IPS-18c (cell line): ENCODE measurements around the gene RHEX.

ENCODE experiments used
- H3K4me3 ChIP-seq: 2 replicates; pipeline ENCODE4 v1.7.0; 2013; ENCODE audit warnings: low read depth, mild to moderate bottlenecking, low read length, moderate library complexity; ENCODE audit not compliant: insufficient read depth
- H3K9me3 ChIP-seq: one replicate; pipeline ENCODE4 v1.6.1; 2013; ENCODE audit warnings: mild to moderate bottlenecking, low read length, moderate library complexity; ENCODE audit not compliant: control insufficient read depth, insufficient read depth

RHEX gene

DNA sequence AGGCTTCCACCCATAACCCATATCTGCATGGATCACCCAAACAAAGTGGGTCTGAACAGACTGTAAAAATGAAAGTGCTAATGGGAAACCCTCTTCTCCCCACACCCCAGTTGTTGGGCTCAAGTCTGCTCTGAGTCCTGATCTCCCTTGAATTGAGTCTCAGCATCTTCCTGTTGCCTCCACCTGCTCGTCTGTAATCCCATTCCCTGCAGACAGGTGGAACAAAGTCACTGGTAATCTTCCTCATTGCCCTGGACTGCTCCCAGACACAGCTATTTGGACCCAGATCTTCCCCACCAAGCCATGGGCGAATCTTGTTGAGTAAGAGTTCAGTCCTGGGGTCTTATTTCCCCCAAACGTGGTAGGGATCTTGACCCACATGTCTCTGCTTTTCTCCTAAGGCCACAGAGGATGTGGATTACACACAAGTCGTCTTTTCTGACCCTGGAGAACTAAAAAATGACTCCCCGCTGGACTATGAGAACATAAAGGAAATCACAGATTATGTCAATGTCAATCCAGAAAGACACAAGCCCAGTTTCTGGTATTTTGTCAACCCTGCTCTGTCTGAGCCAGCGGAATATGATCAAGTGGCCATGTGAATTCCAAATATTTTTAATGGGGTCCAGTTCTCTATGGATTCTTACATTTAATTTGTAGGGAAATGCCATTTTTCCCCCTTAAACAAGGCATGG lies 48.5 kb downstream of the RHEX start:
- no peaks in the 10 kb centered on the region for H3K9me3 ChIP-seq
- H3K4me3 ChIP-seq: no peak overlapping the region

DNA sequence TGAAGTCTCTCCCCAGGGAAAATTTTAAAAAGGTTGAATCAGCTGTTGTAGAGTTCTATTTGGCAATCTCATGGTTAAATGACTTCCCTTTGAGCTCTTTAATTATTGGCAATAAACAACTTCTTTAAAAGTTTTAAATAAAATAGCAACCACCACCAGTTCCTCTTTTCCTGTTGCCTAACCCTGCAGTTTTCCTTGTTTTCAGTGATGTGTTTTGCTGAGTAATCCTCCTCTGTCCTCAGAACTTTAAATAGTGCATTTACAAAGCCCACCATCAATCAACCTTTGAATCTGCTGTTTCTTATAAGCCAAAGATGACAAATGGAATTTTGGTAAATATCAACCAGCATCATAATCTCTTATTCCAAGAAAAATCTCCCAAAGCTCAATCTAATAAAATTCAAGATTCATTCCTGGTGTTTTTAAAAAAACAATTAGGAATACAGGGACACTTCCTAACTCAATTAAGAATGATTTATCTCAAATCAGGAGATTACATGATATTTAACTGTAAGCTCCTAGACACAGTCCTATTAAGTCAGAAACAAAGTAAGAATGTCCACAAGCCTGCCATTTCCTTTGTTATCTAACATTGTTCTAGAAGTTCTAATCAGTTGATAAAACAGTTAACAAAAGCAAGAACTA lies 49.4 kb downstream of the RHEX start:
- no peak overlapping the region for H3K4me3 ChIP-seq
- H3K9me3 ChIP-seq: no peaks in the 10 kb centered on the region

DNA sequence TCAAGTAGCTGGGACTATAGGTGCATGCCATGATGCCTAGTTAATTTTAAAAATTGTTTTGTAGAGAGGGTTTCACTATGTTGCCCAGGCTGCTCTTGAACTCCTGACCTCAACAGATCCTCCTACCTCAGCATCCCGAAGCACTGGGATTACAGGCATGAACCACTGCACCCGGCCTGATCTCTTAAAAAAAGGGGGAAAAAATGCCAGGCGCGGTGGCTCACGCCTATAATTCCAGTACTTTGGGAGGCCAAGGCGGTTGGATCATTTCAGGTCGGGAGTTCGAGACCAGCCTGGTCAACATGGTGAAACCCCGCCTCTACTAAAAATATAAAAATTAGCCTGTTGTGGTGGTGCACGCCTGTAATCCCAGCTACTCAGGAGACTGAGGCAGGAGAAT lies 51.0 kb downstream of the RHEX start:
- H3K9me3 ChIP-seq: no peaks in the 10 kb centered on the region
- H3K4me3 ChIP-seq: no peak overlapping the region

DNA sequence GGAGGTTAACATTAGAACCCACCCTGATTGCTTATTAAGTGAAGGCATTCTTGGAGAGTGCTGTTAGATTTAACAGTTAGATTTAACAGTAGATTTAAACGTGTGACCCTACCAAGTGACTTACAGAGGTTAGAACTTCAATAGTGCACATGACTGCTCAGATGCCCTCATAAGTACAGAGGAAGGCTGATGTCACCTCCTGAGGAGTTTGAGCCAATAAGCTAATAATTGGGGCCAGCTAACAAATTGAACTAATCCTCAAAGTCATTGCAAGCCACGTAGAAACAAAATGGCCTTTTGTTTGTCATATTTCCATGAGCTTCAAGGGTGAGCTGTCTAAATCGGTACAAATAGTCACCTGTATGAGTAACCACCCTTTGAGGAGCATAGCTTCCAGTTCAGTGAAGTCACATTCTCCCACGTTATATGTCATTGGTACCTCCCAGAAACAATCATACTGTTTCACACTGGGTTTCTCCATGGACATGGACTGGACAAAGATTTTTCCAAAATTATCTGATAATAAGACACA lies 52.6 kb downstream of the RHEX start:
- H3K9me3 ChIP-seq: no peaks in the 10 kb centered on the region

DNA sequence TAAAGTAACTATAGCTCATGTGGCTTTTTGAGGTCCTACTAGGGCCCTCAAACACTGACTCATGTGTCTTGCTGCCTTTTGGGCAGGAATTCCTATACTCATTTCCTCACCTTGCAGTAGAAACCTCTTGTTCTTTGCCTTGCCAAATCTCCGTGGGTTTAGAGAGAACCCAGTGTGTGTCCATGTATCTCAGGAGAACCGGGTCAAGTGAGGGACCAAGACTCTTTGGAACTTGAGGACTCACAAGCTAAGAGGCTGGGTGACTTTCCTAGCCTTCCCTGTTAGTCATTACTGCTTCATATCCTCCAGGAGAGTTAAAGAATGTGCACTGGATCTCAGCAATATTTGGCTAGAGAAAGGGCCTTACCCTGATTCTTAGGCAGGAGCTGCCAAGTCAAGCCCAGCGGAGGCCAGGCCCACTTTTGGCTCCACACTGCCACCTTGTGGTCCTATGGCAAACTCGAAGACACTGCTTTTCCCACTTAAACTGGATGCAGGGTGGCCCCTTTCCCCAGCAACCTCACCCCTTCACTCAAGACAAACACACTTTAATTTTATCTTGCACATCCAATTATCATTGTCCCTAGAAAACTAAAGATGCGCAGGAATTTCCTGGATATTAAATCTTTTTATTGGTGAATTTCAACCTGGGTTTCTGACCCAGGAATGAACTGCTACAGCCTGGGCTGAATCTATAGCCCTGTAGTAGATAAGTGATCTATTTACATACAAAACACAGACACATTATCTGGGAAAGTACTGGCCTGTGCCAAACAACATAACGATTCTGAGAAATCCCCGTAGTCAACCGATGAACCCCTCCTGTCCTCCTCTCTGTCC lies 53.6 kb downstream of the RHEX start:
- no peak overlapping the region for H3K4me3 ChIP-seq
- no peaks in the 10 kb centered on the region for H3K9me3 ChIP-seq

More for the DNA sequence above, 52.6 kb downstream of the RHEX start:
- H3K4me3 ChIP-seq: no peak overlapping the region

DNA sequence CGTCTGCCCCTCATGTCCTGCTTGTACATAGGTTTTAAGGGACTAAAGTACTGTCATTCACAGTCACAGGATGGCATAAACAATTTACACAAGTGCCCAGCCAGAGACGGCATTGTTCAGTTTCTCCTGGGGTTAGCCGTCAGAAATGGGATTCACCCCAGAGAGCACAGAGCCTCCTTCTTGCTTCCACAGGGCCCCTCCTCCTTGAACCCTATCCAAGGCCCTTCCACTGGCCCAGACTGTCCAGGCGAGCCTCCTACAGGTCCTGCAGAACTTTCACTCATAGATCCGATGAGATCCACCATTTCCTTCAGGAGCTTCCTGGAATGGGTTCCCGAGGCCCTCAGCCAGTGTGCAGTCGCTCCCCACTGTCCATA lies 54.2 kb downstream of the RHEX start:
- Histone ChIP-seq H3K4me3 (no peak overlapping the region), H3K9me3 (no peaks in the 10 kb centered on the region)

DNA sequence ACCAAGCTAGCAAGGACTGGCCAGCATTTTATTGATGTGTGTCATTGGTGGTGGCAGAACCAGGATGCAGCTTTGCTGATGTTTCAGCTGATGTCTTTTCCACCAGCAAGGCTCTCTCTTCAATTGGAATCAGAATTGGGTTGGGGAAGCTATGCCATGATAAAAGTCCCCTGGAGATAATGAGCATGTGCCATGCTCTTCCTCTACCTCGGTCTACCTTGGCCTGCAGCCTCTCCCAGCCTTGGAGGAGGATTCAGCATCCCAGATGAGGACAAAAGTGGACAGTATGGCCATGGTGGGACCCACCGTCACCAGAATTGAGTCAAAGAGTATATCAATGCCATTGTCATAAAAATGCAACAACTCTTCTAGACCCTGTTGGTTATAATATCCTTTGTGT lies 55.7 kb downstream of the RHEX start:
- Histone ChIP-seq H3K4me3 (no peak overlapping the region), H3K9me3 (no peaks in the 10 kb centered on the region)

DNA sequence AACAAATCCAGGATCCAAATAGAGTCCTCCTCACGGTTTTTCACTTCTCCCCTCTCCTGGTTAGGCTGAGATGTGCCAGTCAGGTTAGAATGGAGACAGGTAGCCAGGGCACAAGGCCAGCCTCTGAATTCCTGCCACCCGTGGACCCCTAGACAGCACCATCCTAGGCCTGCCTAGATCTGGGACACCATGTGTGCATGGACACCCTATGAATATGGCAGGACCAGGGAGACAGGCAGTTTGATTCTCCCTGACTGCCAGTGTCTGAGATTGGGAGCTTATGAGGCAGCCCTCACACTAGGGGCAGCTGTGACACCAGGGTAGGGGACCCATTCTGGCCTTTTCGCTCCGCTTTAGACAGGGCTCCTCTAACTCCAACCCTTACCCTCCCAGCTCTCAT lies 56.7 kb downstream of the RHEX start:
- Histone ChIP-seq H3K4me3 (no peak overlapping the region), H3K9me3 (no peaks in the 10 kb centered on the region)

DNA sequence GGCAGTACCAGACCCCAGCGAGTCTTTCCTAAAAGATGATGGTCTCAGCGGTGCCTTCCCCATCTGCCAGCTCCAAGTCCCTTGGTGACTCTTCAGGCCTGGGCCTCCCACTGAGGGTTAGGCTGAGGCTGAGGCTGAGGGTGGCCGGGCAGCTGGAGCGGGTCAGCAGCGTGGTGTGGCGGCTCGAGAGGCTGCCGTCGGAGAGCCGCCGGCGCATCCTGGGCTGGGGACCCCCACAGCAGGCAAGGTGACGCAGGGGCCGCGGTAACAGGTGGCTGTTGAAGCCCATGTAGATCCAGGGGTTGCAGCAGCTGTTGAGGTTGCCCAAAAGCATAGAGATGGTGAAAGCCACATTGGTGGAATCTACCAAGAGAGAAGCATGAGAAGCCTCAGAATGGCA lies 57.2 kb downstream of the RHEX start:
- Histone ChIP-seq H3K4me3 (no peak overlapping the region), H3K9me3 (no peaks in the 10 kb centered on the region)

DNA sequence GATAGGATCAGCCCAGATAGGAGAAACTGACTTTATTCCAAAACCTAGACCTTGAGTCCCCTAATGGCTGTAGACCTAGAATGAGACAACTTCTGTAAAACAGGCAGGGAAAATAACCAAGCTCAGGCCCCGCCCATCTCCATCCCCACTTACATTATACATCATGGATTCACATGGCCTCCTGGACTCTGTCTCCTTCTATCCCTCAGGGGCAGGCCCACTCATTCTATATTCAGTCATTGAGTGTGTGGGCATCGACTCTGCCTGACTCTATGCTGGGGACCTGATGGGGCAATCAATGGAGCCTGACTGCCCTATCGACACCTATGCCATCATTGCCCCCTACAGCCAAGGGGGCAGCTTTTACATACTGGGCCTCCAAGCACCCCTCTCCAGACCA lies 57.8 kb downstream of the RHEX start:
- Histone ChIP-seq H3K9me3 (no peaks in the 10 kb centered on the region), H3K4me3 (no peak overlapping the region)

DNA sequence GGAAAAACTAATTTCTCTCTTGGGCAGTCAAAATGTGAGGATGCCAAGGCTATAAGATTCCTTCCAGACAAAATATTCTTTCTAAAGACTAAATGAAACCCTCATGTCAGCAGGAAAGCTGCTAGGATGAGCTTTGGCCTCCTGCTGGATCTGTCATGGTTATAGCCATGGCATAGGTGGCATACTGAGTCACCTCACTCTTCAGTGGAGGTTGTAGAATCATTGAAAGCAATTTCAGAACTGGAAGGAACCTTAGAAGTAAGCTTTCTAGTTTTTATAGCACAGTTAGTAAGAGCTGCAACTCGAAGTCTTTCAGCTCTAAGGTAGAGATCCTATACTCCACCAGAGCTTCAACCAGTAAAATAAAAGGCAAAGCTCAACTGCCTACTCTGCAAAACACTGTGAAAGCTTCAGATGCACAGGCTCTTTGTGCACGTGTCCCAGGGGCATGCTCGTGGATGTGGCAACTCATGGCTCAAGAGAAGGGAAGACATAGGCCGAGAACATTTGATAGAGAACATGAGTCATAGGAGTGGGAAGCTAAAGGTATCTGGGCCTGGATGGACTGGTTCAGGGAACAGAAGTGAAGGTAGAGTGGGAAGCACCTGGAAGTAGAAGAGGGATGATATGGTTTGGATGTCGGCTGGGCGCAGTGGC lies 58.4 kb downstream of the RHEX start:
- Histone ChIP-seq H3K4me3 (no peak overlapping the region), H3K9me3 (no peaks in the 10 kb centered on the region)

DNA sequence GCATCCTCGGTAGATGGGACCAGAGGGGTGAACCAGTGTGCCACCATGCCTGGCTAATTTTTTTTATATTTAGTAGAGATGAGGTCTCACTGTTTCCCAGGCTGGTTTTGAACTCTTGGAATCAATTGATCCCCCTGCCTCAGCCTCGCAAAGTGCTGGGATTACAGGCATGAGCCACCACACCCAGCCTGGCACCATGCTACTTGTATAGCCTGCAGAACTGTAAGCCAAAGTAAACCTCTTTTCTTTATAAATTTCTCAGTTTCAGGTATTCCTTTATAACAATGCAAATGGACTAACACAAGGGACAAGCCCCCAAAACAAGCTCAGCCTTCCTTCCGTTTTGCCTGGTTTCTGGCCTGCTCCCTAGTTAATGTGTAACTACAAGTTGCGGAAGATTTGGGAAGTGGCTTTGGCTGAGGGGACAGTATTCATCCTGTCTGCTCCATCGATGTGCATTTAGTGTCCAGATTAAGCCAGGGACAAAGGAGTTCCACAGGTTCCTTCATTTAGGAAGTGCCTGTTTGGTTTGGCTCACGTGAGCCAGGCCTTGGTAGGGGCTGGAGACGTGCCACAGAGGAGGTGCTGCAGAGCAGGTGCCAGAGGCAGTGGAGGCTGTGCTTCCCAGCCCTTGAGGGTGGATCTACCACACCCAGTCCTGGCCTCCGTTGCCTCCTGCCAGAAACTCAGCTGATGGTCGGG lies 59.8 kb downstream of the RHEX start:
- H3K4me3 ChIP-seq: no peak overlapping the region
- H3K9me3 ChIP-seq: no peaks in the 10 kb centered on the region

DNA sequence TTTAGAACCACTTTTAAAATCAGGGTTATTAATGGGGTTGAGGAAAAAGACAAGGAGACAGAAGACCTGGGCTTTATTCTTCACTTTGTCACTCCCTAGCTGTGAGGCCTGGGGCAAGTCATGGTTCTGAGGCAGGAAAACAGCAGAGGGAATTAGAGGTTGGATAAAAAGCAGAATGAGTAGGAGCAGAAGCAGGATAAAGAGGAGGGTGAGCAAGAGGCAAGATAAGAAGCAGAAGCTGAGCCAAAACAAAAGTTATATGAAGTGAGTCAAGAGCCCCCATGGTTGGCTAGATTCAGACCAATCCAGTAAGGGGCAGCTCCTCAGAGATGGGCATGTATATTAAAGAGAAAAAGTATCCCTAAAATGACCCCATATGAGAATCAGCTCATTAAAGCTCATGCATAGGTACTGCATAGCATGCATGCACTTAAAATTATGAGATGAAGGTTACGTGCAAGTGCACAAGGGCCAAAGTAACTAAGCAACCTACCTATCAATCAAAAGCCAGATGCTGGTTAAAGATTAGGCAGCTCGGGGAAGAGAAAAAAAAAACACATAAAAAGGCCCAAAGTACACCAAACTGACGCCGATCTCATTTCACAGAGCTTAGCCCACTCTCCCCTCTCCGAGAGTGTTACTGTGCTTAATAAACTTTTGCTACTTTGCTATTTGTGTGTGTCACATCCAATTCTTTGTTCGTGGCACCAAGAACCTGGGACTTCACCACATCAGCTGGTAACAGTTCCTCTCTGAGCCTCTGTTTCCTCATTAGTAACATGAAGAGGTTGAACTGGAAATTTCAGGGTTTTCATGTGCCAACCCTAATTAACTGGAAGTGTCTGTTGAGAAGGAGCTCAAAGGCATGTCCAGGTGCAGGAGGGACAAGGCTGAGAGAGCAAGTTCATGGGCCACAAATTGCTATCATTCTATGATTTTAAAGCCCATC lies 62.0 kb downstream of the RHEX start:
- Histone ChIP-seq H3K9me3 (no peaks in the 10 kb centered on the region), H3K4me3 (no peak overlapping the region)

DNA sequence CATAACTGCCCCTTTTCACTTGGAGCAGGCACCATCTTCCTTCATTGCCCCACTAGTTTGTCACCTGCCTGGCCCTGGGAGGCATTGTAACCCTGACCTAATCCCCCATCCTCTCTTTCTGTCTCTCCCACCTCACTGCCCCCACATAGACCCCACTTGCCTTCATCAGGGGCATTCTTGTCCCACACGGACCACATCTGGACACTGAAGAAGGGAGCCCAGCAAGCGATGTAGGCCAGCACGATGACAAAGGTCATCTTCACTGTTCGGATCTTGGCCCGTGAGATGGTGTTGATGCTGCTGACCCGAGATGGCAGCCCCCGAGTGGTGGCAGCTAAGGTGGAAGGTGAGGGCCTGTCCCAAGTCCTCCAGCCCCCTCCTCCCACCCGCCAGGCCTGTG lies 62.8 kb downstream of the RHEX start:
- Histone ChIP-seq H3K9me3 (no peaks in the 10 kb centered on the region), H3K4me3 (no peak overlapping the region)

DNA sequence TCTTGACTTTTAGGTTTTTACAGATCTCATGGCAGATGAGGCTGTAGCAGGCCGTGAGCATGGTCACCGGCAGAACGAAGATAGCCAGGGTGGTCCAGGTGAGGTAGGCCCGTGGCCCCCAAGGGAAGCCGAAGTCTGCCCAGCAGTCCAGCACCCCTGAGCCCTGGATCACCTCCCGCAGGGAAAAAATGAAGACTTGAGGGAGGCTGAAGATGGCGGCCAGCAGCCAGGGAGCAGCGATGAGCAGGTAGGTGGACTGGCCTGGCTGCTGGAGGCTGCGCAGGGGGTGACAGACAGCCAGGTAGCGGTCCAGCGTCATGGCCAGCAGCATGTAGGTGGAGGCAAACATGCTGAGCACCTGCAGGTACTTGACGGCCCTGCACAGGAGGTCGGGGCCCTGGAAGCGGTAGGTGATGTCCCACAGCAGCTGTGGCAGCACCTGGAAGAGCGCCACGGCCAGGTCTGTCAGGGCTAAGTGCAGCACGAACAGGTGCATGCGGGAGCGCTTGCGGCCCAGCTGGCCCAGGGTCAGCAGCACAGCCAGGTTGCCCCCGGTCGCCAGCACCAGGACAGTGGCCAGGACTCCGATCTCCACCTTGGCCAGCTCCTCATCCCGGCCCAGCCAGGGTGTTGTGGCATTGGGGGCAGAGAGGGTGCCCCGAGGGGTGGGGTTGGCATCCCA lies 63.4 kb downstream of the RHEX start:
- no peaks in the 10 kb centered on the region for H3K9me3 ChIP-seq
- H3K4me3 ChIP-seq: peak overlapping the region; percentile 71; the same call in 1 of the 2 replicates

DNA sequence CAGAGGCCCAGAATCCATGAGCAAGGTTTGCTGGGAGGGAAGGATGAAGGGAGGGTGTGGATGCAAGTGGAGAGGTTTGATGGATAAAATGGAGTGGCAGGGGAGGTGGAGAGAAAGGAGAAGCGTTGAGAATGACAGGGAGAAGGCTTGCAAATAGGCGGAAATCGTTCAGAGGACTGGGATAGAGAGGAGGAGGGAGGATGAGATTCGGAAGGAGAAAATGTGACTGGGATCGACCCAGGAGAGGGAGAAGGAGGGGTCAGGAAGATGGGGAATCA lies 63.8 kb downstream of the RHEX start:
- Histone ChIP-seq H3K4me3 (peak overlapping the region; percentile 71), H3K9me3 (peaks cover under 1% of the 10 kb centered on the region)
